Cardiac atrium fibroblast (primary cell): ENCODE results near the gene RIC8A. TPM values are rescaled to one million over a fixed set of nuclear protein-coding genes. Genes with fewer than 3 reads are reported as not detected.

Experiments
- total RNA-seq: library from RNA; depleted of rRNA; stranded (reverse); fragments of >200 nt; gene quantifications from 2 replicates; pipeline ENCODE4 v1.2.3, GENCODE V29; 2015

The RIC8A gene
- total RNA-seq = 73.5 and 136 TPM in 2 replicates

DNA sequence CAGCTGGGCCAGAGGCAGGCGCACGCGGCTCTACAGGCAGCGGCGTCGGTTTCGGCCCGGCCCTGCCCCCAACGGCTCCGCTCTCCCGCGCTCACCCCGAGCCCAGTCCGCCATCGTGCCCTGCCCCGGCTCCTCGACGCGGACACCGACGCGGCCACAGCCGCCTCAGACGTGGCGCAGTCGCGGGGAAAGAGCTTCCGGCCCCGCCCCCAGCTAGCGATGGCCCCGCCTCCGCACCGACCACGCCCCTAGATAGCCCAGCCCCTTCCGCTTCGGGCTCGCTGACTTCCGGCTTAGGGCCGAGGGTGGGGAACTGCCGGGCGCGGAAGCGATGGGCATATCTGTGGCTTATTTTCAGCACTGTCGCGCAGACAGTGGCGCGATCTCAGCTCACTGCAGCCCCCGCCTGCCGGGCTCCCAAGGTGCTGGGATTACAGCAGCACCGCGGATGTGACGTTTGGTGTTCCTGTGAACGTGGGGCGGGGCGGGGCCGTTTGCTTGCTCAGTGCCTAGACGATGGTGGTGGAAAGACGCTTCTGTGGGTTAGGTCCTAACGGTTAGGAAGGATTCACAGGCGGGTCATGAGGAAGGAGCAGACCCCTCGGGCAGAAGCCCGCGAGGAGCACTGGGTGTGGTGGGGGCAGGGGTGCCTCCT lies at the start of gene RIC8A, which contains the start of gene BET1L:
Gene RIC8A (plus strand): TSS at position 501 of the 655 bp plus-strand sequence. CDS start 1,147 bp downstream, outside the sequence.
Gene BET1L (minus strand): TSS at position 192 of the 655 bp plus-strand sequence. CDS start 78 bp downstream, at position 114.

DNA sequence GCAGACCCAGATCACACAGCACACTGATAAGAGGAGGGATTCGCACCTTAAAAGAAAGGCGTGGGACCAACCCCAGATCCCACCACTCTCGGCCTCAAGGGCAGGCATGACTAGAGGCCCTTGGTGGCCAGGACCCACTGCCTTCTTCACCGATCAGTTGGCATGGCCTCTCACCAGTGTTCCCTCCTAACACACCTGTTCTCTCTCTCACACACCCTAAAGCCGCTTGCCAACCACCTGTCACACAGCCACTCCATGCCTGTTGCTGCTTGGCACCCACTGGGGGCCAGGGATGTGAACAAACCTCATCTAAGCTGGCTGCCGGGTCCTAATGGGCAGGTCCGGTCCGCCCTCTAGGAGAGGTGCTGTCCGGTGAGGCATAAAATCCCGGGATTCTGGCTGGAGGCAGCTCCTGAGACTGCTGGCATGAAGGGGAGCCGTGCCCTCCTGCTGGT lies 14.8 kb upstream of the RIC8A start, which contains the start of gene SCGB1C1:
Gene SCGB1C1 (plus strand): TSS at position 405 of the 455 bp plus-strand sequence. CDS start 22 bp downstream, at position 427.

DNA sequence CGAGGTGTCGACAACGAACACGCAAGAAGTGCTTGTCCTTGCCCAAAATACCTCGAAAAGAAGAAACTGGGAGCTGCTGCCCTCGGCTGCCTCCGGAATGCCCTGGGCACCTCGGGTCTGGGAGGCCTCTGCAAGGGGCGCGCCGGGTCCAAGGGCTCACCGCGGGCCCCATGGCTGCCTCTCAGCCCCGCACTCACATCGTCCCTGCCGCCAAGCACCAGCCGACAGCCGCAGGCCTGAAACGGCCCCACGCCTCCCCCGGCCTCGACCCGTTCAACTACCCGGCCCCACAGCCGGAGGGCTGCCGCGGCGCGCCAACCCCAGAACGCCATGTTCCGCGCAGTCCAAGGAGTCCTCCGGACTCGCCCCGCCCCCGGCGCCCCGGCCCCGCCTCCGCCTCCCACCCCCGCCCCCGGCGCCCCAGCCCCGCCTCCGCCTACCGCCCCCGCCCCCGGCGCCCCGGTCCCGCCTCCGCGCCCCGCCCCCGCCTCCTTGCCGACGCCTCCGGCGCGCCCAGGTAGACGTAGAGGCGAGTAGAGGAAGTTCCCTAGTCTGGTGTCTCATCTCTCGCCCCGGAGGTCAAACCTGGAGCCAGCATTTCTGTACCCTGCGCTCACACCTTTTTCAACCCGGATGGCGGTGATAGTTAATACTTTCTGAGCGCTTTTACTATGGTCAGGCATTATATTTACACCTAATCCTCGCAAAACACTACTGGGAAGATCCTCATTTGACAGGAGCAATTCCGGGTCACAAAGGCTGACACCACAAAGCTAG lies 28.7 kb downstream of the RIC8A start, which contains the start of gene SIRT3:
Gene SIRT3 (minus strand): TSS at position 346 of the 777 bp plus-strand sequence. CDS start 14 bp downstream, at position 332.

DNA sequence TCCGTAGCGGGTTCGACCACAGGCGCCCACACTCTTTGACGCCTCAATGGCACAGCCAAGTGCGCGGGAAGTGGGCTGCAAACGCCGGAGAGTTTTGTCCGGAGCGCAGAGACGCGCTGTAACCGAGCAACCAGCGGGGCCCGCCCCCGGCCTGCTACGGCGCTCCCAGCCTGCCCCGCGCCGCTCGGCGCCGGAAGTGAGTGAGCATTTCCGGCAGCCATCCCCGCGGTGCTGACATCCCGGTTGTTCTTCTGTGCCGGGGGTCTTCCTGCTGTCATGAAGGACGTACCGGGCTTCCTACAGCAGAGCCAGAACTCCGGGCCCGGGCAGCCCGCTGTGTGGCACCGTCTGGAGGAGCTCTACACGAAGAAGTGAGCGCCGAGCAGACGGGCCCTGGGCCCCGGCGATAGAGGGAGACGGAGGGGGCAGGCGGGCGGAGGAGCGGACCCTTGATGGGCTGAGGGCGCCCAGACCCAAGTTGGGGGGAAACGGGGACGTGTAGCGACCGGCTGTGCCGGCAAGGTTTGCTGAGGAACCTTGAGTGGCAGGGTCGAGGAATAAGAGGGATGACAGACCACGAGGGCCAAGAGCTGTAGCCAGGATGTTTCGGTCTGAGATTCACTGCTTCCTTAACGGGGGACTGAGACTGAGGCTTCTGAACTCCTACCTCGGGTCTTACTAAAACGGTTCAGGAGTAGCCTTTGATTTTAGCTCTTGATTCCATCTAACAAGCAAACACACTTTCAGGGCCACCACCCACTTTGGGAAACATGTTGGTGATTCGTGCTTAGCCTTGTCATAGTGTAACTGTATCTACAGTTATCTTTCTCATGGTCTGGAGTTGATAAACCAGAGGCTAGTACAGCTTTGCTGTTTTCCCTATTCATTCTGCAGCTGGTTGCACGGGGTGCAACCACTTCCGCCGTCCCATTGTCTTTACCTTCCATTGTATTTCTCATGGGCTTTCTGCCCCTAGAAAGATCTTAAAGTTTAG lies 29.6 kb downstream of the RIC8A start, which contains the start of gene PSMD13:
Gene PSMD13 (plus strand): TSS at position 203 of the 994 bp plus-strand sequence. CDS start 74 bp downstream, at position 277.

Other genes with a start within 250 kb of the RIC8A start
- not detected in 2 replicates for gene SCGB1C1, start 14.6 kb upstream of the RIC8A start, total RNA-seq
- 50.9 and 52.7 TPM in 2 replicates for gene BET1L, start 309 bp upstream of the RIC8A start, total RNA-seq
- 5.5 and 16.6 TPM in 2 replicates for gene SIRT3, start 28.6 kb downstream of the RIC8A start, total RNA-seq
- 115 and 132 TPM in 2 replicates for gene PSMD13, start 29.3 kb downstream of the RIC8A start, total RNA-seq
- not detected in 2 replicates for gene NLRP6, start 70.7 kb downstream of the RIC8A start, total RNA-seq
- 16.7 and 34.8 TPM in 2 replicates for gene PGGHG, start 81.4 kb downstream of the RIC8A start, total RNA-seq
- gene IFITM5, start 91.8 kb downstream of the RIC8A start, total RNA-seq = not detected in 2 replicates
- 478 and 666 TPM in 2 replicates for gene IFITM2, start 100.1 kb downstream of the RIC8A start, total RNA-seq
- gene IFITM1, start 106.3 kb downstream of the RIC8A start, total RNA-seq = 203 and 427 TPM in 2 replicates
- 802 and 859 TPM in 2 replicates for gene IFITM3, start 113.2 kb downstream of the RIC8A start, total RNA-seq
- 2.3 and 7.1 TPM in 2 replicates for gene B4GALNT4, start 161.8 kb downstream of the RIC8A start, total RNA-seq
- 0.54 and 3.2 TPM in 2 replicates for gene PKP3, start 186.5 kb downstream of the RIC8A start, total RNA-seq
- gene SIGIRR, start 207.3 kb downstream of the RIC8A start, total RNA-seq = 42.4 and 43.0 TPM in 2 replicates
- gene ANO9, start 234.3 kb downstream of the RIC8A start, total RNA-seq = not detected in 2 replicates
- gene PTDSS2, start 242.6 kb downstream of the RIC8A start, total RNA-seq = 36.3 and 40.8 TPM in 2 replicates